Measurements from ENCODE around the gene HIVEP3.
A peak's percentile ranks its signal among the peaks of the same experiment; 100 is the strongest.
"Not testable (repeated sequence)": the region's sequence is repeated elsewhere in the genome, so short reads cannot be mapped to it uniquely, and the experiment has no call there.

HIVEP3 gene

DNA sequence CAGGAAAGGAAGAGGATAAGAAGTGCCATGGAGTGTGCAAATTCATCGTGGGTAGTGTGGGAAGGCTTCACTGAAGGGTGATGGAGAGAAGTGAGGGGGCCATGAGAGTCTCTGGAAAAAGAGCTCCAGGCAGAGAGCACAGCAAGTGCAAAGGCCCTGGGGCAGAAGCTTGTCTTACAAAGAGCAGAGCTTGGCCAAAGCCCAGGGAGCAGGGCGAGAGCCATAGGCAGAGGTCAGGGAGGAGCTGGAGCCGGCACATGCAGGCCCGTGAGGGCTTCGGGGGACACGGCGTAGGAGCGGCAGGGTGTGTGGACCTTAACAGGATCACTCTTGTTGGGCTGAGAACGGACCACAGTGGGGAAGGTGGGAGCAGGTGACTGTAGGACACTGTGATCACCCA, 350.5 kb downstream of the HIVEP3 start:
- DNase-seq: no peak

DNA sequence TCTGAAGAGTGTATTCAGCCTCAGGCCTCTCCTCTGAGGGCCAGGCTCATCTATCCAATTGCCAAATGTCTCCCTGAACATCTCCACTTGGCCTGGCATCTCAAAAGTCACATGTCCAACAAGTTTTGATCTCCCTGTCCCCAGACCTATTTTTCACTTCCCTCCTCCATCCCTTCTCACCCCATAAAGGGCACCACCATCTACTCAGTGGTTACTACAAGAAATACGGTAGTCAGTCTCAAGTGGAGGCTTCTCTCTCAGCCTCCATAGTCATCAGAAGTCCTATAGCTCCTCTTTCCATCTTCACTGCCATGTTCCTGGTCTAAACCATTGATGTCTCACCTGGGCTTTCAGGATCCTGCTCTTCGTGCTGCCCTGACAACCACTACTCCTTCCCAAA, 351.8 kb downstream of the HIVEP3 start:
- DNase-seq: no peak

- DNase-seq: no peak
Observed at GRCh38 chr1:41566274-41566885, 352.3 kb downstream of the HIVEP3 start.

- no peak for DNase-seq
Observed at GRCh38 chr1:41564741-41565475, 353.8 kb downstream of the HIVEP3 start.

DNA sequence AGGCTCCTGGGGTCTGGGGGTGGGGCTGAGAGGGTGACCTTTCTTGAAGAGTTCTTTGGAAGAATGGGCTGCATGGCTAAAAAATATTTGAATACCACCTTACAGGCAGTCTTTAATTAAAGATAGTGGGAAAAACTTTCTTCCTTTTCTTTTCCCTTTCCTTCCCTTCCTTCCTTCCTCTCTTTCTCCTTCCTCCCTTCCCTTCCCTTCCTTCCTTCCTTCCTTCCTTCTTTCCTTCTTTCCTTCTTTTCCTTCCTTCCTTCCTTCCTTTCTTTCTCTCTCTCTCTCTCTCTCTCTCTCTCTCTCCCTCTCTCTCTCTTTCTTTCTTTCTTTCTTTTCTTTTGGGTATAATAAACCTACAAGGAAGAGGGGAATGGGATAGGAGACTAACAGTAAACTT, 356.4 kb downstream of the HIVEP3 start:
- DNase-seq: no peak

DNA sequence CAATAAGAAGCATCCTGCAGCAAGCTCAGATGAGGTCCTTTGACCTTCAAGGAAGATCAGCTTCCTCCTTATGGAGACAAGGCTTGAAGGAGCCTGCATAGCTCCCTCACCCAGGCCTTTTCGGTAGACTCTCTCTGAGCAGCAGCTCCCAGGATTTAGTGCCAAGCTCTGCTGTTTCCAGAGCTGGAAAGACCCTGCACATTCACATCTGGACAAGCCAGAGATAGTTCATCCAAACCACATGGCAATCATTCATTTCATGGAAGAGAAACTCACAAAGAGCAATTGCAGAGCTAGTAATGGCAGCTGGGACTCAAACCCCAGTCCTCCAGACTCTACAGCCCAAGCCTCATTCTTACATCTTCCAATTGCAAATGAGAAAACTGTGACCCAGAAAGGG, 357.8 kb downstream of the HIVEP3 start:
- no peak for DNase-seq

DNA sequence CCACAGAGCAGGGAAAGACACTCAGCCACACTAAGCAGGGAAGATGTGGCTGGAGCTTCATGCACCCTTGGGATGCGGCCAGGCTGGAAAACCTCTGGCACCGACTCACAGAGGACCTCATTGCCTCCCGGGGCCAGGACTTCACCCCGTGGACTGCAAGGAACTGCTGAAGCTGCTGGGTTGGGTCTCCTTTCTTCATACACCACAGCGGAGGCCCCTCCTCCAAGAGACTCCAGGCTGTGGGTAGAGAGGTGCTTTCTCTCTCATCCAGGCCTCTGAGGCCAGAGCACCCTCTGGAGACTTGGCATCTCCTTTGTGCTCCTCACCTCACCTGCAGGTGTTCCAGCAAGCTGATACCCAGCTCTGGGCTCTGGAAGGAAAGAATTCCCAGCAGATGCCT, 358.2 kb downstream of the HIVEP3 start:
- DNase-seq: no peak

- no peak for DNase-seq
Observed at GRCh38 chr1:41559331-41559730, 359.4 kb downstream of the HIVEP3 start.

DNA sequence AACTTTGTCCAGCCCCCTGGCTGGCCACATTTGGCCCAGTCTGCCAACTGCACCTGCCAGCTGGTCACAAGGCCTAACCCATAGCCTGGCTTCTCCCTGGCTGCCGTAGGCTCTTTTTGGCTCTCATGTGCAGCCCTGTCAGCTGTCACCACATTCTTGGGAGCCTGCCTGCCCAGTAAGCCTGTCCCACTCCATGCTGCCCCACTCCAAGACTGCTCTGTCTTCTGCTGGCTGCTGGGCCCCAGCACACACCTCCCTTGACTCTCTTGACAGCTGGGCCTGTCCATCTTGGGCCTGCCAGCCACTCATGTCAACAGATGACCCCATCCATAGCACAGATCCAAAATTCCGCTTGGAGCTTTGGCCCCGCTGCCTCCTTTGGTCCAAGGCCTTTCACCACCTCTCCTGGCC, 360.0 kb downstream of the HIVEP3 start:
- no peak for DNase-seq

GRCh38 chr1:41557751-41558455, 360.8 kb downstream of the HIVEP3 start:
- DNase-seq: no peak

- not testable (repeated sequence) for DNase-seq
Observed at GRCh38 chr1:41554746-41555145, 364.0 kb downstream of the HIVEP3 start.

- peak; percentile 29 for DNase-seq
Observed at GRCh38 chr1:41547781-41548560, 370.8 kb downstream of the HIVEP3 start.

GRCh38 chr1:41547336-41547735, 371.4 kb downstream of the HIVEP3 start:
- DNase-seq: no peak

GRCh38 chr1:41546833-41547135, 371.9 kb downstream of the HIVEP3 start:
- no peak for DNase-seq

DNA sequence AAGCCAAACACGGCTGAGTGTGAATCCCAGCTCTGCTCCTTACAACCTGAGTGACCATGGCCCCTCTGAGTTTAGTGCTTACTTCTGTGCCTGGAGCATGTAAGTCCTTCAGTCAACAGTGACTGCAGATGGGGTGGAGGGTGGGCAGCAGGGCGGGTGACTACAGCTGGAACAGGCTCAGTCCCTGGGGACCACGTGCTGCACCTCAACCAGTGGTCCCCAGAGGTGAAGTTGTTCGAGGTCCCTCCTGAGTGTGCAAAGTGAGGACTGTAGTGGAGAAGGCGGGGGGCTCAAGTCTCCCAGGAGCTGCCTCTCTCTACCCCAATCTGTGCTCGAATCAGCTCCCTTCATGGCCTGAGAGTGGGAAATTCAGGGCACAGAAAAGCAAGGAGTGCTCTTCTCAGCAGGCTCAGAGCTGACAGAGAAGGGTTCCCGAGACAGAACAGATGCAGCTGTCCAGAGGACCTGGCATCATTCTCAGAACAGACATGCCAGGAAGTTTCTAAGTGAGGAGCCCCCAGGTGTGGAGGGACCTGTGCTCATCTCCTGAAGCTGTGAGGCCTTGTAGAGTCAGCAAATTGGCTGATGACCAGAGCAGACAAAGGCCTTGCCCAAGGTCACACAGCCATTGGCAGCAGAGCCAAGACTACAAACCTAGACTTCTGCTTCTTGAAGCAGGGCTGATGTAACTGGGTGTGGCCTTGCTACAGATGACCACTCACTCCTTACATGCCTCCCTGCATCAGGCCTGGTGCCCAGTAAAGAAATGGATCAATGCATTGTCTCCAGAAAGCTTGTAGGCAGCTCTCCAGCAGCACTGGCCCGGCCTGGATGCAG, 372.5 kb downstream of the HIVEP3 start:
- no peak for DNase-seq

DNA sequence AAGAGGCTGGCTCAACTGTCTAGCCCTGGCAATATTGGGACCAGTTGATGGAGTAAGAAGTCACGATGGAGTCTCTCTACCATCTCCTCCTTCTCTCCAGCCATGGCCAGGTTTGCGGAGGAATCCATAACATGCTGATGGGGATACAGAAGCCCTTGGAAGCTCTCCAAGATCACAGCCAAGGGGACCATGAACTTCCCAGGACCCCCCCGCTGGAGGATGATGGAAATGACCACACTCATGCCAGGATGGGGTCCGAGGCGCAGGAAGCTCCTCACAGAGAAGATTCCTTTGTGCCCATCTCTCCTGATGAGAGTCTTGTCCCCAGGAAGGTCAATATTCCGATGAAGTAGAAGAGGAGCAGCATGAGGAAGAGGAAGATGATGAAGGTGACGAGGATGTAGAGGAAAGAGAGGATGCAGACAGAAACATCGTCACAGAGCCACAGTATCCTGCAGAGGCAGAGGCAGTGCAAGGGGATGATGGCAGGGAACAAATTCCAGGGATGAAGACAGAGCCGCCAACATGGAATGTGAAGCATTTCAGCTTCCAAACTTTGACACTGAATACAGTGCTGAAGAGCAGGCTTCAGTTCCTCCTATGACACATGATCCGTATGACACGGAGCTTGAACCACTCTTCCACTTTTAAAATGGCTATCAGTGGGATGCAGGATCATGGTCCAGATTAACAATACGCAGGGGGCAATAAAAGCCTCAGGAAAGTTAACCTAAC, 376.4 kb downstream of the HIVEP3 start:
- DNase-seq: no peak

DNA sequence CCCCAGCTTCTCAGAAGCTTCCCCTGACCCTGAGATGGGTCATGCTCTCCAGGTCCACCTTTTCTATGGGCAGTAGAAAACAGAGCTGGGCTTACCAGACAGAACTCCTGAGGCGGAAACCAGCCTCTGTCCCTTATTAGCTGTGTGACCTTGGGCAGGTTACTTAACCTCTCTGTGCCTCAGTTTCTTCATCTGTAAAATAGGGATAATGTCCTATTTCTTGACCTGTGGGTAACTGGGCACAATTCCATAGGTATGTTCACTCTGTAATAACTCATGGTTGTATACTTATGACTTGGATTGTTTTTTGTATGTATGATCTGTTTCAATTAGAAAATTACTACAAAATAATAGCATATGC, 377.1 kb downstream of the HIVEP3 start:
- no peak for DNase-seq

- DNase-seq: no peak
Observed at GRCh38 chr1:41540886-41541591, 377.7 kb downstream of the HIVEP3 start.

GRCh38 chr1:41539999-41540398, 378.7 kb downstream of the HIVEP3 start:
- no peak for DNase-seq

- DNase-seq: no peak
Observed at GRCh38 chr1:41539418-41539805, 379.3 kb downstream of the HIVEP3 start.

GRCh38 chr1:41538741-41539417, 379.8 kb downstream of the HIVEP3 start:
- DNase-seq: no peak
